ENCODE measurements around the gene AKAP13. TPM values are rescaled to one million over a fixed set of nuclear protein-coding genes. Genes with fewer than 3 reads are reported as not detected.

Gene AKAP13
- total RNA-seq, 1 experiment from 2014 or later = 47.3 TPM

DNA sequence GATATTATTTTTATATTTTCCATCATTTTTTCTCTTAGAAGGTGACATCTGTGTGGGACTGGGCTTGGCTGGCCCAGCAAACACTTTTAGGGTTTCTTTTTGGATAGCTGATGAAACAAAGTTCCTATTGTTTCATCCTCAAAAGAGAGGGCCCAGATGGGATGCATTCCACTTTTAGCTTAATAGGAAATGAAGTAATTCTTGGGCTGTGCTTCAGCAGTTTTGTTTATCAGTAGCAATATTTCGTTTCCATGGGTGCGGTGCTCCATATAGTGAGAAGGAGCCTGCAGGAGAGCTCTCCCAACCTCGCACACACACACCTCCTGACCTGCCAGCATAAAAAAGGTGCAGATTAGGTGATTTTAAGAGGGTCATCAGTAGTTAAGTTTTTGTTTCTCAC lies 147.5 kb downstream of the AKAP13 start:
- Mint-ChIP-seq H3K4me3 (no peak overlapping the region), H3K4me1 (peaks cover 17 to 32% of the 10 kb centered on the region in 2 experiments), H3K36me3 (ENCODE audit: insufficient read depth in 1 of 3, low read depth in 3 of 3) (peaks cover 0 to 20% (median 5%) of the 10 kb centered on the region in 3 experiments; a peak in 3 of 7 replicates), H3K27ac (peak overlapping the region in 2 of 3 experiments; percentile 50 to 76; a peak in 4 of 7 replicates), H3K9me3 (no peaks in the 10 kb centered on the region), H3K27me3 (ENCODE audit: low read depth) (no peaks in the 10 kb centered on the region)
- H3K23me2 ChIP-seq (ENCODE audit: insufficient read length, low read depth, low read length, poor library complexity, severe bottlenecking) = no peaks in the 10 kb centered on the region
- no peak overlapping the region for H3K23ac ChIP-seq (ENCODE audit: insufficient read length, low read depth, low read length)
- H3K9me3 ChIP-seq (ENCODE audit: control insufficient read depth, low read depth, low read length) = no peaks in the 10 kb centered on the region
- WGBS (ENCODE audit: extremely low coverage, insufficient read length, low lambda C conversion rate) = no CpG with 5 or more reads among the region's 3 CpGs
- H2BK12ac ChIP-seq (ENCODE audit: insufficient read length, low read depth, low read length) = no peak overlapping the region
- H3K27ac ChIP-seq (ENCODE audit: insufficient read length, low read depth, low read length) = no peak overlapping the region
- no peak overlapping the region for H2AFZ ChIP-seq (ENCODE audit: low read length)
- DNase-seq = no peak
- no peak overlapping the region for H3K4me2 ChIP-seq (ENCODE audit: insufficient read depth, insufficient read length, low read length)
- H4K91ac ChIP-seq (ENCODE audit: insufficient read length, low read depth, low read length) = no peak overlapping the region
- no peaks in the 10 kb centered on the region for H3K79me1 ChIP-seq (ENCODE audit: insufficient read depth, low read depth, low read length, poor library complexity, severe bottlenecking)
- no peak overlapping the region for H3K18ac ChIP-seq (ENCODE audit: insufficient read length, low read depth, low read length)
- H4K8ac ChIP-seq (replicated peaks; ENCODE audit: insufficient read length, low read depth, low read length) = no peak overlapping the region
- no peak overlapping the region for H2AK5ac ChIP-seq (ENCODE audit: insufficient read length, low read length)
- no peak overlapping the region for H3K4ac ChIP-seq (ENCODE audit: low read depth, low read length)
- H2BK120ac ChIP-seq (ENCODE audit: low read depth, low read length, poor library complexity, severe bottlenecking) = no peak overlapping the region
- TF ChIP-seq, protein P1, sequence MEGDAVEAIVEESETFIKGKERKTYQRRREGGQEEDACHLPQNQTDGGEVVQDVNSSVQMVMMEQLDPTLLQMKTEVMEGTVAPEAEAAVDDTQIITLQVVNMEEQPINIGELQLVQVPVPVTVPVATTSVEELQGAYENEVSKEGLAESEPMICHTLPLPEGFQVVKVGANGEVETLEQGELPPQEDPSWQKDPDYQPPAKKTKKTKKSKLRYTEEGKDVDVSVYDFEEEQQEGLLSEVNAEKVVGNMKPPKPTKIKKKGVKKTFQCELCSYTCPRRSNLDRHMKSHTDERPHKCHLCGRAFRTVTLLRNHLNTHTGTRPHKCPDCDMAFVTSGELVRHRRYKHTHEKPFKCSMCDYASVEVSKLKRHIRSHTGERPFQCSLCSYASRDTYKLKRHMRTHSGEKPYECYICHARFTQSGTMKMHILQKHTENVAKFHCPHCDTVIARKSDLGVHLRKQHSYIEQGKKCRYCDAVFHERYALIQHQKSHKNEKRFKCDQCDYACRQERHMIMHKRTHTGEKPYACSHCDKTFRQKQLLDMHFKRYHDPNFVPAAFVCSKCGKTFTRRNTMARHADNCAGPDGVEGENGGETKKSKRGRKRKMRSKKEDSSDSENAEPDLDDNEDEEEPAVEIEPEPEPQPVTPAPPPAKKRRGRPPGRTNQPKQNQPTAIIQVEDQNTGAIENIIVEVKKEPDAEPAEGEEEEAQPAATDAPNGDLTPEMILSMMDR (conservative IDR thresholded peaks at IDR 0.05) = no peak
- H2BK5ac ChIP-seq (ENCODE audit: insufficient read length, low read length) = no peak overlapping the region
- H2BK15ac ChIP-seq (ENCODE audit: low read depth, low read length) = no peak overlapping the region
- H4K5ac ChIP-seq (ENCODE audit: insufficient read length, low read depth, low read length) = no peak overlapping the region
- no peaks in the 10 kb centered on the region; the same call in 1 of the 2 replicates for H3K27me3 ChIP-seq (ENCODE audit: insufficient read depth, low read length)
- no peak overlapping the region for H3T11ph ChIP-seq (ENCODE audit: low read length)
- H3K56ac ChIP-seq (ENCODE audit: insufficient read length, low read depth, low read length) = no peak overlapping the region
- H4K20me1 ChIP-seq (ENCODE audit: control insufficient read depth, insufficient read depth, insufficient read length) = no peaks in the 10 kb centered on the region
- no peak overlapping the region for H2BK20ac ChIP-seq (ENCODE audit: low read depth, low read length, poor library complexity, severe bottlenecking)
- no peaks in the 10 kb centered on the region for H3K79me2 ChIP-seq (ENCODE audit: insufficient read depth, low read length)
- no peak overlapping the region for H3K9ac ChIP-seq (ENCODE audit: extremely low read depth, insufficient read length, low read length)
- peaks cover 3% of the 10 kb centered on the region; the same call in 1 of the 2 replicates for H3K4me1 ChIP-seq (ENCODE audit: insufficient read depth, low read length)
- H3K14ac ChIP-seq (ENCODE audit: insufficient read depth, low read length) = no peak overlapping the region
